Hematopoietic multipotent progenitor cell treated with erythropoietin and hydrocortisone succinate and interleukin-3 and kit ligand, for 17 days (in vitro differentiated cells): ENCODE results near the gene ZNF19.
"Not testable (repeated sequence)": the region's sequence is repeated elsewhere in the genome, so short reads cannot be mapped to it uniquely, and the experiment has no call there.

Source experiments
- DNase-seq: peaks from one replicate; pipeline ENCODE4 v3.0.0-alpha.2; 2015; ENCODE audit warnings: low spot score

Gene ZNF19

DNA sequence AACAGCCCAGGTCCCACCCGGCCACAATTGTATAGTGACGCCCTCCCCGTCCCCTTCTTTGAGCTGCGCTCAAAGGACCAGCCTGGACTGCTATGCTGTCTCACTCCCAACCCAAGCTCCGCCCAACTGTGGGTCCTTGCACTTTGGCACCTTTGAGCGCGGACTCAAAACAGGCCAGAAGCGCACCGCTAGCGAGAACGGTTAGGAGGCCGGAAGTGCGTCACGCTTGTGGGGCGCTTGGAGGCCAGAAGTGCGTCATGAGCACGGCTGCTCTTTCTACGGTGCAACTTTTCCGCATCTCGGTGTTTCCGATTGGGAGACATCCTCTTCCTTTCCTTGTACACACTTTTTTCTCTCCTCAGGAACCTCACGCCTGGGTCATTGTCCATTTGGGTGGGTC lies at the start of gene ZNF19:
ZNF19 (minus strand) TSS at position 203 of the 400 bp plus-strand sequence. CDS start 7,210 bp downstream, outside the sequence.
- no peak for DNase-seq

- peak; percentile 60 for DNase-seq
These were observed 48.5 kb upstream of the ZNF19 start for GRCh38 chr16:71537643-71538042.

DNA sequence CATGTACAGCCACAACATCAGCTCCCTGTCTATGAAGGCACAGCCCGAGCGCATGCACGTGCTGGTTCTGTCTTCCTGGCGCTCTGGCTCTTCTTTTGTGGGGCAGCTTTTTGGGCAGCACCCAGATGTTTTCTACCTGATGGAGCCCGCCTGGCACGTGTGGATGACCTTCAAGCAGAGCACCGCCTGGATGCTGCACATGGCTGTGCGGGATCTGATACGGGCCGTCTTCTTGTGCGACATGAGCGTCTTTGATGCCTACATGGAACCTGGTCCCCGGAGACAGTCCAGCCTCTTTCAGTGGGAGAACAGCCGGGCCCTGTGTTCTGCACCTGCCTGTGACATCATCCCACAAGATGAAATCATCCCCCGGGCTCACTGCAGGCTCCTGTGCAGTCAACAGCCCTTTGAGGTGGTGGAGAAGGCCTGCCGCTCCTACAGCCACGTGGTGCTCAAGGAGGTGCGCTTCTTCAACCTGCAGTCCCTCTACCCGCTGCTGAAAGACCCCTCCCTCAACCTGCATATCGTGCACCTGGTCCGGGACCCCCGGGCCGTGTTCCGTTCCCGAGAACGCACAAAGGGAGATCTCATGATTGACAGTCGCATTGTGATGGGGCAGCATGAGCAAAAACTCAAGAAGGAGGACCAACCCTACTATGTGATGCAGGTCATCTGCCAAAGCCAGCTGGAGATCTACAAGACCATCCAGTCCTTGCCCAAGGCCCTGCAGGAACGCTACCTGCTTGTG lies 47.8 kb upstream of the ZNF19 start:
- no peak for DNase-seq

- DNase-seq: no peak
These were observed 43.2 kb upstream of the ZNF19 start for GRCh38 chr16:71532366-71532765.

- no peak for DNase-seq
These were observed 39.7 kb upstream of the ZNF19 start for GRCh38 chr16:71528863-71529262.

DNA sequence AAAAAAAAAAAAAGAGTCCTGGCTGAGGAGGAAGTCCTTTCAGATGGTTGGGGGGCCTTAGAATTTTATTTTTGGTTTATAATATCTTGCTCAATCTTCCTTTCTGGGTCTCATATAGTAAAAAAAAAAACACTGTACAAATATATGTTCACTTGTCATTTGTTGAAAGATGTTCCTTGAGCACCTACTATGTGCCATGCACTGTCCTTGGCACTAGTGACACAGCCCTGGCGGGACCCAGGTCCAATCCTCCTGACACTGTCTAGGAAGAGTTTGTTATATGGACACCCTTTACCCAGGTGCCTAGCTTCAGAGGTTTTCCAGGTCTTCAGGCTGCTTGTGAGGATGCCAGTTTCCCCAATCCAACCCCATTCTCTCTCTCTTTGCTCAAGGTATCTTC lies 39.1 kb upstream of the ZNF19 start:
- no peak for DNase-seq

- no peak for DNase-seq
These were observed 37.0 kb upstream of the ZNF19 start, which contains the start of gene CHST4 for GRCh38 chr16:71526111-71526631. TSS of gene CHST4 (plus strand) at chr16:71526426. CDS start at chr16:71536678, 10,252 bp downstream.

- no peak for DNase-seq
These were observed 35.7 kb upstream of the ZNF19 start for GRCh38 chr16:71524566-71525553.

DNA sequence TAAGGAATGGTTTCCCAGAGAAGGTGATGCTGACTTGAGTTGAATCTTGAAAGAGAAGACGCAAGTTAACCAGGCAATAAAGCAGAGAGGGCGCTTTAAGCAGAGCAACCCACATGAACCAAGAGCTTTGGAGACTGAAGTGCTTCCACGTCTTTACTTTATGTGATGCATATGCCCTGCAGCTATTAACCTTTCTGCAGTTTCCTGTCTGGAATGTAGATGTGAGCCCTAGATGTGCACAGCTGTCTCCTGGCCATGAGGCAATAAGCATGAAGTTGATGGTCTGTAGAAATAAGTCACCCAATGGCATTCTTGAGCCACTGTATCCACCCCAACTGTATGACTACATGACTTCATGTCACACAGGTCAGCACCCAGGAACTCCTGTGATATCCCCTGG lies 31.4 kb upstream of the ZNF19 start:
- no peak for DNase-seq

DNA sequence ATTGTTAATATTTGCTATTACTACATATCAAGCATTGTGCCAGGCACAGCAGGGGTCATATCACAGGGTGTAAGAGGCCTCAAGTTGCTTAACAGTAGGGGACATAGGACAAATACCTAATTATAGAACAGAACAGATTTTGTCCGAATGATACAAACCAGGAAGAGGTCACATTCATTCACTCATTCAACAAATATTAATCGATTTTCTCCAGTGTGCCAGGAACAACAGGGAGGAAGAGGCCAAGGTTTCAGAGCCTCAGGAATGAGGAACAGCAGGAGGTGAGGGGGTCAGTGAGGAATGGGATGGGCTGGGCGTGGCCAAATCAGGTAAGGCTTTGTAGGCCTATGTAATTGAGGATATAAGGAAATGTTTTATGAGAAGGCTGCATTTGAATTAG lies 25.9 kb upstream of the ZNF19 start:
- DNase-seq: no peak

- no peak for DNase-seq
These were observed 25.4 kb upstream of the ZNF19 start for GRCh38 chr16:71514476-71514875.

- no peak for DNase-seq
These were observed 24.2 kb upstream of the ZNF19 start for GRCh38 chr16:71513302-71513701.

- DNase-seq: no peak
These were observed 17.9 kb upstream of the ZNF19 start for GRCh38 chr16:71507061-71507460.

- no peak for DNase-seq
These were observed 15.8 kb upstream of the ZNF19 start for GRCh38 chr16:71504901-71505300.

DNA sequence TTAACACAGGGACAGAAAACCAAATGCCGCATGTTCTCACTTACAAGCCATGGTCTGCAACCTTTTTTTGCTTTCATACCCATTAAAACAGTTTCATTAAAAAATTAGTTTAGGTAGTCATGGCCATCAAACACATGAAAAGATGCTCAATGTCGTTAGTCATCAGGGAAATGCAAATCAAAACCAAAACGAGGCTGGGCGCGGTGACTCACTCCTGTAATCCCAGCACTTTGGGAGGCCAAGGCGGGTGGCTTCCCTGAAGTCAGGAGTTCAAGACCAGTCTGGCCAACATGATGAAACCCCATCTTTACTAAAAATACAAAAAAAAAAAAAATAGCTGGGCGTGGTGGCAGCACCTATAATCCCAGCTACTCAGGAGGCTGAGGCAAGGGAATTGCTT lies 14.9 kb upstream of the ZNF19 start:
- not testable (repeated sequence) for DNase-seq

- DNase-seq: no peak
These were observed 12.4 kb upstream of the ZNF19 start for GRCh38 chr16:71501547-71501946.

DNA sequence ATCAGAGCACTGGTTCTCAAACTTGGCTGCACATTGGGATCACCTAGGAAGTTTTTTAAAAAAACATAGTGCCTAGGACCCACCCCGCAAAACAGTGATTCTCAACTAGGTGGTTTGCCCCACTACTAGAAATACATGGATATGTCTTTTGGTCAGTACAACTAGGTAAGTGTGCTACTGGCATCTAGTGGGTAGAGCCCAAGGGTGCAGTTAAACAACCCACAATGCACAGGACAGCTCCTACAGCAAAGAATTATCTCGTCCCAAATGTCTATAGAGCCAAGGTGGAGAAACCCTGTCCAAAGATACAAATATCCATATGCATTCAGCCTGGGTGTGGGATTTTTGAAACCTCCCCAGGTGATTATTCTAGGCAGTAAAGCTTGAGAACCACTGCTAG lies 11.8 kb upstream of the ZNF19 start:
- DNase-seq: no peak

- peak; percentile 89 for DNase-seq
These were observed 10.7 kb upstream of the ZNF19 start for GRCh38 chr16:71499775-71500364.

- DNase-seq: peak; percentile 77
These were observed 8.9 kb upstream of the ZNF19 start for GRCh38 chr16:71498031-71498430.

GRCh38 chr16:71493213-71493612 lies 4.1 kb upstream of the ZNF19 start:
- DNase-seq: no peak

GRCh38 chr16:71492786-71493185 lies 3.7 kb upstream of the ZNF19 start:
- peak; percentile 73 for DNase-seq

- DNase-seq: peak; percentile 70
These were observed 1.9 kb upstream of the ZNF19 start for GRCh38 chr16:71491054-71491453.
